Neural cell (in vitro differentiated cells): ENCODE data around the gene OSM. TPM values are rescaled to one million over a fixed set of nuclear protein-coding genes. Genes with fewer than 3 reads are reported as not detected.

Experiments used
- H2AFZ ChIP-seq: fragments of 200-600, 300-800 bp; sonication (generic), shearing (Covaris generic); 2 replicates; pipeline ENCODE4 v1.6.0; 2014; ENCODE audit warnings: low read depth, mild to moderate bottlenecking, antibody characterized with exemption, low read length, moderate library complexity
- H3F3A ChIP-seq: fragments of 200-600 bp; shearing (Covaris generic); 2 replicates; pipeline ENCODE4 v1.6.1; 2016; ENCODE audit warnings: mild to moderate bottlenecking, moderate library complexity, mixed read lengths, antibody characterized with exemption, low read length; ENCODE audit not compliant: insufficient read depth, poor library complexity, severe bottlenecking
- H3K27ac ChIP-seq: fragments of 200-600, 300-800 bp; sonication (generic), shearing (Covaris generic); 2 replicates; pipeline ENCODE4 v1.5.1; 2014; ENCODE audit warnings: mild to moderate bottlenecking, low read length, moderate library complexity
- H3K27me3 ChIP-seq: fragments of 300-800, 200-600 bp; sonication (generic), shearing (Covaris generic); 2 replicates; pipeline ENCODE4 v1.6.0; 2014; ENCODE audit warnings: mild to moderate bottlenecking, low read depth, low read length, moderate library complexity; ENCODE audit not compliant: insufficient read depth
- H3K36me3 ChIP-seq: fragments of 300-800, 200-600 bp; sonication (generic), shearing (Covaris generic); 2 replicates; pipeline ENCODE4 v1.5.1; 2014; ENCODE audit warnings: mild to moderate bottlenecking, antibody characterized with exemption, low read length, moderate library complexity; ENCODE audit not compliant: insufficient read depth
- H3K4me2 ChIP-seq: fragments of 300-800, 200-600 bp; sonication (generic), shearing (Covaris generic); 2 replicates; pipeline ENCODE4 v1.6.0; 2014; ENCODE audit warnings: mild to moderate bottlenecking, low read length
- H3K4me3 ChIP-seq: fragments of 300-800, 200-600 bp; sonication (generic), shearing (Covaris generic); 2 replicates; pipeline ENCODE4 v1.5.1; 2014; ENCODE audit warnings: mild to moderate bottlenecking, low read length, moderate library complexity
- H3K79me2 ChIP-seq: fragments of 200-600 bp; shearing (Covaris generic); replicated peaks from 2 replicates; pipeline ENCODE4 v1.6.0; 2014; ENCODE audit warnings: mild to moderate bottlenecking, low read length, moderate library complexity; ENCODE audit not compliant: insufficient read depth
- H3K9ac ChIP-seq: fragments of 300-800, 200-600 bp; sonication (generic), shearing (Covaris generic); 2 replicates; pipeline ENCODE4 v1.6.1; 2016; ENCODE audit warnings: mild to moderate bottlenecking, low read length, mixed read lengths
- H3K9me2 ChIP-seq: fragments of 200-600 bp; shearing (Covaris generic); 2 replicates; pipeline ENCODE4 v1.6.1; 2016; ENCODE audit warnings: mild to moderate bottlenecking, low read length, mixed read lengths; ENCODE audit not compliant: insufficient read depth
- H3K9me3 ChIP-seq: fragments of 200-600, 300-800 bp; sonication (generic), shearing (Covaris generic); 2 replicates; pipeline ENCODE4 v1.6.1; 2016; ENCODE audit warnings: mild to moderate bottlenecking, mixed run types, low read length, moderate library complexity, mixed read lengths
- H4K20me1 ChIP-seq: fragments of 200-600 bp; shearing (Covaris generic); 2 replicates; pipeline ENCODE4 v1.6.1; 2016; ENCODE audit warnings: mild to moderate bottlenecking, mixed run types; ENCODE audit not compliant: insufficient read depth
- EP300 ChIP-seq: fragments of 450-650 bp; conservative IDR thresholded peaks from 2 replicates; pipeline ENCODE4 v1.6.1; 2014; ENCODE audit warnings: antibody characterized with exemption, mild to moderate bottlenecking, moderate library complexity; ENCODE audit not compliant: poor library complexity, severe bottlenecking
- EZH2 ChIP-seq: fragments of 200-600, 300-800 bp; shearing (Covaris generic), sonication (generic); IDR thresholded peaks from 2 replicates; pipeline ENCODE4 v1.6.1; 2014; ENCODE audit warnings: antibody characterized with exemption, low read length, borderline replicate concordance, mild to moderate bottlenecking; ENCODE audit not compliant: insufficient read depth, poor library complexity, severe bottlenecking
- MXI1 ChIP-seq: fragments of 450-650 bp; conservative IDR thresholded peaks from 2 replicates; pipeline ENCODE4 v1.6.1; 2014; ENCODE audit warnings: antibody characterized with exemption, mild to moderate bottlenecking; ENCODE audit not compliant: poor library complexity, severe bottlenecking
- POLR2AphosphoS5 ChIP-seq: IDR thresholded peaks from 2 replicates; pipeline ENCODE4 v1.6.1; 2012
- RAD21 ChIP-seq: fragments of 450-650 bp; conservative IDR thresholded peaks from 2 replicates; pipeline ENCODE4 v1.6.1; 2014; ENCODE audit warnings: antibody characterized with exemption, mild to moderate bottlenecking, moderate library complexity
- SMC3 ChIP-seq: fragments of 450-650 bp; conservative IDR thresholded peaks from 2 replicates; pipeline ENCODE4 v1.6.1; 2014; ENCODE audit warnings: antibody characterized with exemption, mild to moderate bottlenecking, moderate library complexity; ENCODE audit not compliant: poor library complexity
- TAF1 ChIP-seq: IDR thresholded peaks from 2 replicates; pipeline ENCODE4 v1.6.1; 2012; ENCODE audit warnings: low read depth
- polyA plus RNA-seq: library from polyadenylated mRNA; depleted of rRNA; stranded (reverse); fragments of >200 nt; gene quantifications from 2 replicates; pipeline ENCODE4 v1.2.3, GENCODE V29; 2014
- TF ChIP-seq, protein P1 (sequence below): IDR thresholded peaks from 2 replicates; pipeline ENCODE4 v1.6.1; 2012; ENCODE audit warnings: borderline replicate concordance
- TF ChIP-seq, protein P2 (sequence below): fragments of 450-650 bp; IDR thresholded peaks from 2 replicates; pipeline ENCODE4 v1.5.1; 2014; ENCODE audit warnings: antibody characterized with exemption, mild to moderate bottlenecking, moderate library complexity; ENCODE audit not compliant: poor library complexity, severe bottlenecking

OSM gene
- polyA plus RNA-seq, 1 donor from 2014 or later: not detected

DNA sequence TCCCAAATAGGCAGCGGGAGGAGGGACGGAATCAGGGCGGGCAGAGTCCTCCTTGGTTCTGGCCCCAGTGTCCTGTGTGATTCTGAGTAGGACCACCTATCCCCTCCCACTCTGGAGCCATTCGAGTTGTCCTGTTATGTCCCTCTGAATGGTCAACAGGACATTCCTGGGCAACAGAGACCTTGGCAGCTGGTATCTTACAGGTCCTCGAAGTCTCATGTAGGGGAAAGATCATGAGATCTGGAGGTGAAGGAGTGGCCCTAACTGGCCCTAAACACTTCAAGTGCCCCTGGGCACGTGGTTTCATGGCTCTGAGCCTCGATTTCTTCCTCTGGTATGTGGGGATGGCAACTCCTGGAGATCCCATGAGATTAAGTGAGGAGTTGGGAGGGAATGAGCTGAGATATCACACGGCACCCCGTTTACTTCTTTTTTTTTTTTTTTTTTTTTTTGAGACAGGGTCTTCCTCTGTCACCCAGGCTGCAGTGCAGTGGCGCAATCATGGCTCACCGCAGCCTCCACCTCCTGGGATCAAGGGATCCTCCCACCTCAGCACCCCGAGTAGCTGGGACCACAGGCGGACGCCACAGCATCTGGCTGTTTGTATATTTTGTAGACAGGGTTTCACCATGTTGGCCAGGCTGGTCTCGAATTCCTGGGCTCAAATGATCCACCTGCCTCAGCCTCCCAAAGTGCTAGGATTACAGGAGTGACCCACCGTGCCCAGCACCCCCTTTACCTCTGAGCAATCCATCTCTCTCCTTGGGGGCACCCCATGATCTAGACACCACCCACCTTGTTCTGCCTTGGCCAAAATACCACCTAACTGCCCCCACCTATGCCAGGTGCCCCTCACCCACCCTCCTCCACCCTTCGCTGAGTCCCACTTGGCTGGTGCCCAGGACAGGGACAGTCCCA lies 26.9 kb downstream of the OSM start:
- Histone ChIP-seq H3K9me3 (no peaks in the 10 kb centered on the region), H3K9me2 (no peaks in the 10 kb centered on the region), H3F3A (no peaks in the 10 kb centered on the region), H3K27me3 (no peaks in the 10 kb centered on the region), H3K4me3 (no peak overlapping the region), H2AFZ (no peak overlapping the region), H4K20me1 (no peaks in the 10 kb centered on the region), H3K9ac (no peak overlapping the region), H3K36me3 (no peaks in the 10 kb centered on the region), H3K79me2 (no peaks in the 10 kb centered on the region), H3K27ac (no peak overlapping the region), H3K4me2 (no peak overlapping the region)
- no peak for TF ChIP-seq TAF1
- TF ChIP-seq, protein P1, sequence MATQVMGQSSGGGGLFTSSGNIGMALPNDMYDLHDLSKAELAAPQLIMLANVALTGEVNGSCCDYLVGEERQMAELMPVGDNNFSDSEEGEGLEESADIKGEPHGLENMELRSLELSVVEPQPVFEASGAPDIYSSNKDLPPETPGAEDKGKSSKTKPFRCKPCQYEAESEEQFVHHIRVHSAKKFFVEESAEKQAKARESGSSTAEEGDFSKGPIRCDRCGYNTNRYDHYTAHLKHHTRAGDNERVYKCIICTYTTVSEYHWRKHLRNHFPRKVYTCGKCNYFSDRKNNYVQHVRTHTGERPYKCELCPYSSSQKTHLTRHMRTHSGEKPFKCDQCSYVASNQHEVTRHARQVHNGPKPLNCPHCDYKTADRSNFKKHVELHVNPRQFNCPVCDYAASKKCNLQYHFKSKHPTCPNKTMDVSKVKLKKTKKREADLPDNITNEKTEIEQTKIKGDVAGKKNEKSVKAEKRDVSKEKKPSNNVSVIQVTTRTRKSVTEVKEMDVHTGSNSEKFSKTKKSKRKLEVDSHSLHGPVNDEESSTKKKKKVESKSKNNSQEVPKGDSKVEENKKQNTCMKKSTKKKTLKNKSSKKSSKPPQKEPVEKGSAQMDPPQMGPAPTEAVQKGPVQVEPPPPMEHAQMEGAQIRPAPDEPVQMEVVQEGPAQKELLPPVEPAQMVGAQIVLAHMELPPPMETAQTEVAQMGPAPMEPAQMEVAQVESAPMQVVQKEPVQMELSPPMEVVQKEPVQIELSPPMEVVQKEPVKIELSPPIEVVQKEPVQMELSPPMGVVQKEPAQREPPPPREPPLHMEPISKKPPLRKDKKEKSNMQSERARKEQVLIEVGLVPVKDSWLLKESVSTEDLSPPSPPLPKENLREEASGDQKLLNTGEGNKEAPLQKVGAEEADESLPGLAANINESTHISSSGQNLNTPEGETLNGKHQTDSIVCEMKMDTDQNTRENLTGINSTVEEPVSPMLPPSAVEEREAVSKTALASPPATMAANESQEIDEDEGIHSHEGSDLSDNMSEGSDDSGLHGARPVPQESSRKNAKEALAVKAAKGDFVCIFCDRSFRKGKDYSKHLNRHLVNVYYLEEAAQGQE: no peak
- TF ChIP-seq, protein P2, sequence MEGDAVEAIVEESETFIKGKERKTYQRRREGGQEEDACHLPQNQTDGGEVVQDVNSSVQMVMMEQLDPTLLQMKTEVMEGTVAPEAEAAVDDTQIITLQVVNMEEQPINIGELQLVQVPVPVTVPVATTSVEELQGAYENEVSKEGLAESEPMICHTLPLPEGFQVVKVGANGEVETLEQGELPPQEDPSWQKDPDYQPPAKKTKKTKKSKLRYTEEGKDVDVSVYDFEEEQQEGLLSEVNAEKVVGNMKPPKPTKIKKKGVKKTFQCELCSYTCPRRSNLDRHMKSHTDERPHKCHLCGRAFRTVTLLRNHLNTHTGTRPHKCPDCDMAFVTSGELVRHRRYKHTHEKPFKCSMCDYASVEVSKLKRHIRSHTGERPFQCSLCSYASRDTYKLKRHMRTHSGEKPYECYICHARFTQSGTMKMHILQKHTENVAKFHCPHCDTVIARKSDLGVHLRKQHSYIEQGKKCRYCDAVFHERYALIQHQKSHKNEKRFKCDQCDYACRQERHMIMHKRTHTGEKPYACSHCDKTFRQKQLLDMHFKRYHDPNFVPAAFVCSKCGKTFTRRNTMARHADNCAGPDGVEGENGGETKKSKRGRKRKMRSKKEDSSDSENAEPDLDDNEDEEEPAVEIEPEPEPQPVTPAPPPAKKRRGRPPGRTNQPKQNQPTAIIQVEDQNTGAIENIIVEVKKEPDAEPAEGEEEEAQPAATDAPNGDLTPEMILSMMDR: no peak
- TF ChIP-seq EZH2: no peak
- no peak for TF ChIP-seq POLR2AphosphoS5

DNA sequence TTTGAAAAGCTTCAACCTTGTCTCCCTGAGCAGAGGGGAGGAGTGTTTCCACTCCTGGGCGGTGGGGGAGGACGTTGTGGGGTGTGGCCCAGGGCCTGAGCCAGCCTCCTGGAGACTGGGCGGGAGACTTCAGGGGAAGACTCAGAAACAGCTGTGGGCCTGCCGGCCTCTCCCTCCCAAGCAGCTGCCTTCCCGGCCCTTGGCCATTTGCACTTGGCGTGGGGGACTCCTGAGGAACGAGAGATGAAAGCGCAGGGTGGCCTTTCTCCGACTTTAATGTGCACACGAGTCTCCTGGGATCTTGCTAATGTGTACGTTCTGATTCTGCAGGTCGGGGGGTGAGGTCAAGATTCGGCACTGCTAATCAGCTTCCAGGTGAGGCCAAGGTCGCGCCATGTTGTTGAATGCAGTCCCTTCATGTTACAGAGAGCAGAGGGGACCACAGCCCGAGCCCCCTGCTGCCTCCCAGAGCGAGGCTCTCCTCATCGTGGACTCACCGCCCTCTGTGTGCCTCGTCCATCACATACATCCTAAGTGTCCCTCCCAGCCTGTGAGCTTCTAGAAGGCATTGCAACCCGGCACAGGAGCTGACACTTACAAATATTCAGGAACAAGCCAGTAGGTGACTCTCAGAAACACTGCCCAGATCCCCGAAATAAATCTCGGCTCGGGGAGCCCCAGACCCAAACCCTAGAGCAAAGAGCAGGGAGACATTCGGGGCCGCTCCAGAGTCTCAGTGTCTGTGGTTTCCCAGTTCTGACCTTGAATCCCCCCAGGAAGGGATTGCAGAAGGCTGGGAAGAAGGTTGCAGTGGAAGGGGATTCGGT lies 27.8 kb downstream of the OSM start:
- Histone ChIP-seq H3K36me3 (no peaks in the 10 kb centered on the region), H3K9me3 (no peaks in the 10 kb centered on the region), H3F3A (no peaks in the 10 kb centered on the region), H3K4me3 (no peak overlapping the region), H3K79me2 (no peaks in the 10 kb centered on the region), H3K27me3 (no peaks in the 10 kb centered on the region), H4K20me1 (no peaks in the 10 kb centered on the region), H3K9me2 (no peaks in the 10 kb centered on the region), H3K27ac (no peak overlapping the region), H3K9ac (no peak overlapping the region), H3K4me2 (no peak overlapping the region), H2AFZ (no peak overlapping the region)
- TF ChIP-seq POLR2AphosphoS5 (no peak), EZH2 (no peak), TAF1 (no peak), MXI1 (no peak), SMC3 (no peak), RAD21 (no peak), EP300 (no peak)
- TF ChIP-seq, protein P1: no peak
- TF ChIP-seq, protein P2: no peak
